Endodermal cell (in vitro differentiated cells): ENCODE results near the gene ATP13A2. TPM values are rescaled to one million over a fixed set of nuclear protein-coding genes. Genes with fewer than 3 reads are reported as not detected.
A peak's percentile ranks its signal among the peaks of the same experiment; 100 is the strongest.

Source experiments
- DNase-seq: peaks from one replicate; pipeline ENCODE4 v3.0.0-alpha.2; 2017
- H3K27ac ChIP-seq: 2 replicates; pipeline ENCODE4 v1.5.1; 2013; ENCODE audit warnings: mild to moderate bottlenecking, low read depth, low read length, moderate library complexity
- H3K27me3 ChIP-seq: 2 replicates; pipeline ENCODE4 v1.6.1; 2013; ENCODE audit warnings: mild to moderate bottlenecking, low read length, moderate library complexity; ENCODE audit not compliant: insufficient read depth, control insufficient read depth, poor library complexity, severe bottlenecking
- H3K36me3 ChIP-seq: 2 replicates; pipeline ENCODE4 v1.7.0; 2013; ENCODE audit warnings: mild to moderate bottlenecking, low read length, moderate library complexity; ENCODE audit not compliant: control insufficient read depth, insufficient read depth
- H3K4me1 ChIP-seq: one replicate; pipeline ENCODE4 v1.7.0; 2013; ENCODE audit warnings: low read length; ENCODE audit not compliant: control insufficient read depth, insufficient read depth
- H3K4me3 ChIP-seq: 2 replicates; pipeline ENCODE4 v1.5.1; 2013; ENCODE audit warnings: mild to moderate bottlenecking, low read length, moderate library complexity
- H3K9ac ChIP-seq: 2 replicates; pipeline ENCODE4 v1.6.1; 2013; ENCODE audit warnings: mild to moderate bottlenecking, low read length, moderate library complexity; ENCODE audit not compliant: poor library complexity, severe bottlenecking; ENCODE audit errors: extremely low read depth
- H3K9me3 ChIP-seq: 2 replicates; pipeline ENCODE4 v1.6.1; 2013; ENCODE audit warnings: mild to moderate bottlenecking, low read length, moderate library complexity; ENCODE audit not compliant: control insufficient read depth
- H3K27ac Mint-ChIP-seq: 2 replicates; pipeline ENCODE4 v1.8.0; 2020; ENCODE audit warnings: mixed read lengths
- H3K27me3 Mint-ChIP-seq: 2 replicates; pipeline ENCODE4 v1.8.0; 2021; ENCODE audit warnings: mild to moderate bottlenecking, mixed read lengths; ENCODE audit not compliant: insufficient read depth
- H3K36me3 Mint-ChIP-seq: 2 replicates; pipeline ENCODE4 v1.8.0; 2020; ENCODE audit warnings: low read depth, mixed read lengths
- H3K4me1 Mint-ChIP-seq: 2 replicates; pipeline ENCODE4 v1.8.0; 2020; ENCODE audit warnings: mixed read lengths
- H3K4me3 Mint-ChIP-seq: 2 replicates; pipeline ENCODE4 v1.8.0; 2020; ENCODE audit warnings: mild to moderate bottlenecking, moderate library complexity, mixed read lengths
- H3K9me3 Mint-ChIP-seq: 2 replicates; pipeline ENCODE4 v1.8.0; 2020; ENCODE audit warnings: mild to moderate bottlenecking, mixed read lengths
- CTCF ChIP-seq: fragments of 200-600 bp; sonication (generic); conservative IDR thresholded peaks from 2 replicates; pipeline ENCODE4 v1.5.0; 2021; ENCODE audit warnings: antibody characterized with exemption, mild to moderate bottlenecking
- WGBS, 2 experiments: methylation state at CpG; one replicate each; pipeline versions ENCODE4 v1.1.5 to v1.1.7; 2013; ENCODE audit warnings: missing lambda C conversion rate in 2 of 2, mixed read lengths in 1 of 2; ENCODE audit not compliant: insufficient coverage in 1 of 2, insufficient read length in 1 of 2; 5-methylcytosine and 5-hydroxymethylcytosine counted together
- total RNA-seq, 2 donors: library from RNA; stranded (reverse); fragmentation: NEBNext Ultra II Directional in 1 of 2; extraction: Animal tissue kit (Norgen Biotek cat#: 25700) in 1 of 2; gene quantifications; 2 replicates in 1 of 2; 3 replicates in 1 of 2; pipeline ENCODE4 v1.2.1, GENCODE V29; 2021

ATP13A2 gene
- total RNA-seq, 2 donors from 2014 or later: 69.4 to 82.6 TPM

- WGBS, 2 experiments: 97 to 100% methylated on average over 1 to 7 of the region's 8 CpGs
- H3K27me3 Mint-ChIP-seq: no peaks in the 10 kb centered on the region
- TF ChIP-seq CTCF: no peak
- Histone ChIP-seq H3K27me3 (no peaks in the 10 kb centered on the region), H3K4me3 (no peak overlapping the region), H3K9ac (no peak overlapping the region), H3K36me3 (peaks cover 5% of the 10 kb centered on the region), H3K9me3 (no peaks in the 10 kb centered on the region), H3K27ac (no peak overlapping the region), H3K4me1 (no peaks in the 10 kb centered on the region)
- H3K36me3 Mint-ChIP-seq: peaks cover 16% of the 10 kb centered on the region
- H3K9me3 Mint-ChIP-seq: no peaks in the 10 kb centered on the region
- no peak overlapping the region for H3K27ac Mint-ChIP-seq
- H3K4me1 Mint-ChIP-seq: peaks cover 2% of the 10 kb centered on the region
- H3K4me3 Mint-ChIP-seq: no peak overlapping the region
- no peak for DNase-seq
Observed at GRCh38 chr1:16957731-16958130, 54.0 kb downstream of the ATP13A2 start.

- TF ChIP-seq CTCF: no peak
- Mint-ChIP-seq H3K27ac (no peak overlapping the region), H3K9me3 (no peaks in the 10 kb centered on the region), H3K36me3 (peaks cover 16% of the 10 kb centered on the region), H3K27me3 (no peaks in the 10 kb centered on the region), H3K4me1 (peaks cover 2% of the 10 kb centered on the region), H3K4me3 (no peak overlapping the region)
- Histone ChIP-seq H3K27ac (no peak overlapping the region), H3K9me3 (no peaks in the 10 kb centered on the region), H3K4me3 (no peak overlapping the region), H3K4me1 (no peaks in the 10 kb centered on the region), H3K36me3 (peaks cover 5% of the 10 kb centered on the region), H3K9ac (no peak overlapping the region), H3K27me3 (no peaks in the 10 kb centered on the region)
- 92 to 98% methylated on average over 8 of the region's 8 CpGs for WGBS, 2 experiments
- peak; percentile 35 for DNase-seq
Observed at GRCh38 chr1:16956775-16957174, 55.0 kb downstream of the ATP13A2 start.

- no peak for TF ChIP-seq CTCF
- H3K36me3 Mint-ChIP-seq: peaks cover 22% of the 10 kb centered on the region
Observed at GRCh38 chr1:16955186-16955585, 56.5 kb downstream of the ATP13A2 start.

More at GRCh38 chr1:16955186-16955585, 56.5 kb downstream of the ATP13A2 start:
- no peak overlapping the region for H3K4me3 Mint-ChIP-seq
- no peaks in the 10 kb centered on the region for H3K27me3 Mint-ChIP-seq
- WGBS, 2 experiments: 91 to 93% methylated on average over 20 to 25 of the region's 25 CpGs
- H3K36me3 ChIP-seq: peaks cover 5% of the 10 kb centered on the region
- no peaks in the 10 kb centered on the region for H3K9me3 ChIP-seq
- H3K9ac ChIP-seq: no peak overlapping the region
- H3K27me3 ChIP-seq: no peaks in the 10 kb centered on the region
- no peak overlapping the region for H3K27ac Mint-ChIP-seq
- H3K9me3 Mint-ChIP-seq: no peaks in the 10 kb centered on the region
- H3K4me1 ChIP-seq: no peaks in the 10 kb centered on the region
- H3K27ac ChIP-seq: no peak overlapping the region
- no peaks in the 10 kb centered on the region for H3K4me1 Mint-ChIP-seq
- no peak for DNase-seq
- no peak overlapping the region for H3K4me3 ChIP-seq
